ENCODE measurements around the gene AOPEP. TPM values are rescaled to one million over a fixed set of nuclear protein-coding genes. Genes with fewer than 3 reads are reported as not detected.

Gene AOPEP
- total and polyA plus RNA-seq, 9 of the 15 experiments (the other 6 are each of a cell fraction or from before 2014, with no cell fraction given): 4.5 to 19.3 (median 13.5) TPM

DNA sequence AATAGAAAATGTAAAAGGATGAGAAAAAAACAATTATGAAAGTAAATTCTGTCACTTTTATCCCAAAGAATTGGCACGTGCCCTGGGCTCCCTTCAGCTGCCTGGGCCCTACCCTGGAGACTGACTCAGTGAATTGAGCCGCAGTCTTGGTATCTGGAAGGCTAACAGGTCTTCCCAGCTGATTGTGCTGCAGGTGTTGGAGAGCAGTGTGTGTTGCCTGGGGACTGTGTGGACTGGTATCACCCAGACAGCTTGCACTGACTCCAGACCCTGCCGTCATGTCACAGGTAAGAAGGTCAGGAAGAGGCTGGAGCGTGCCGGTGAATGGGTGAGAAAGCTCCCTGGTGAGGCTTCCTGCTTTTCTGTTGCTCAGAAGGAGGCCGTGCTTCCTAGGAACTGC, 83.3 kb downstream of the AOPEP start:
- no TSS peak for BruUV-seq (replicated peaks)
- intact Hi-C loops (cut with micrococcal nuclease) (no loop called here), in situ Hi-C loops (cut with MboI) (no loop called here)
- Histone ChIP-seq H3K79me2 (ENCODE audit: control insufficient read depth, insufficient read depth, low read length) (no peaks in the 10 kb centered on the region), H3K9me3 (replicated peaks; ENCODE audit: control insufficient read depth, insufficient read depth, low read depth, low read length) (no peaks in the 10 kb centered on the region), H3K4me1 (replicated peaks in 1 of 2; ENCODE audit: control insufficient read depth in 2 of 2, insufficient read depth in 2 of 2, low read length in 2 of 2) (no peaks in the 10 kb centered on the region; a peak in 2 of 5 replicates), H4K20me1 (replicated peaks; ENCODE audit: control insufficient read depth, insufficient read depth, low read length) (no peaks in the 10 kb centered on the region), H3K36me3 (ENCODE audit: control insufficient read depth, insufficient read depth, low read length) (0 out of 3 replicates have a peak, but pooled peaks cover 3% of the 10 kb centered on the region), H3K27ac (ENCODE audit: extremely low read depth, low read depth, low read length) (no peak overlapping the region), H3K27me3 (ENCODE audit: control insufficient read depth in 2 of 2, insufficient read depth in 2 of 2, low read length in 2 of 2) (no peaks in the 10 kb centered on the region), H3K9ac (ENCODE audit: insufficient read depth in 1 of 2, low read depth in 2 of 2, low read length in 2 of 2) (no peak overlapping the region), H3K9me1 (ENCODE audit: control insufficient read depth, insufficient read depth, low read length) (no peaks in the 10 kb centered on the region), H2AFZ (ENCODE audit: low read depth, low read length) (no peak overlapping the region), H3K4me2 (ENCODE audit: insufficient read depth, low read length) (no peak overlapping the region), H3K4me3 (no peak overlapping the region)
- POLR2A ChIA-PET: no interaction called here
- WGBS (ENCODE audit: insufficient coverage, low coverage, missing lambda C conversion rate): 77% methylated on average over 6 of the region's 6 CpGs
- CTCF ChIA-PET (ENCODE audit: low intra/inter-chr PET ratio): no interaction called here
- no peak for TF ChIP-seq NFXL1 (CRISPR knock-in tag; IDR thresholded peaks at IDR 0.05)
- TF ChIP-seq TAL1 (IDR thresholded peaks at IDR 0.05): no peak
- TF ChIP-seq, protein P1, sequence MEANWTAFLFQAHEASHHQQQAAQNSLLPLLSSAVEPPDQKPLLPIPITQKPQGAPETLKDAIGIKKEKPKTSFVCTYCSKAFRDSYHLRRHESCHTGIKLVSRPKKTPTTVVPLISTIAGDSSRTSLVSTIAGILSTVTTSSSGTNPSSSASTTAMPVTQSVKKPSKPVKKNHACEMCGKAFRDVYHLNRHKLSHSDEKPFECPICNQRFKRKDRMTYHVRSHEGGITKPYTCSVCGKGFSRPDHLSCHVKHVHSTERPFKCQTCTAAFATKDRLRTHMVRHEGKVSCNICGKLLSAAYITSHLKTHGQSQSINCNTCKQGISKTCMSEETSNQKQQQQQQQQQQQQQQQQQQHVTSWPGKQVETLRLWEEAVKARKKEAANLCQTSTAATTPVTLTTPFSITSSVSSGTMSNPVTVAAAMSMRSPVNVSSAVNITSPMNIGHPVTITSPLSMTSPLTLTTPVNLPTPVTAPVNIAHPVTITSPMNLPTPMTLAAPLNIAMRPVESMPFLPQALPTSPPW (CRISPR knock-in tag; IDR thresholded peaks at IDR 0.05): no peak
- no peak for TF ChIP-seq SMARCA4 (IDR thresholded peaks at IDR 0.05)
- TF ChIP-seq, protein P2, sequence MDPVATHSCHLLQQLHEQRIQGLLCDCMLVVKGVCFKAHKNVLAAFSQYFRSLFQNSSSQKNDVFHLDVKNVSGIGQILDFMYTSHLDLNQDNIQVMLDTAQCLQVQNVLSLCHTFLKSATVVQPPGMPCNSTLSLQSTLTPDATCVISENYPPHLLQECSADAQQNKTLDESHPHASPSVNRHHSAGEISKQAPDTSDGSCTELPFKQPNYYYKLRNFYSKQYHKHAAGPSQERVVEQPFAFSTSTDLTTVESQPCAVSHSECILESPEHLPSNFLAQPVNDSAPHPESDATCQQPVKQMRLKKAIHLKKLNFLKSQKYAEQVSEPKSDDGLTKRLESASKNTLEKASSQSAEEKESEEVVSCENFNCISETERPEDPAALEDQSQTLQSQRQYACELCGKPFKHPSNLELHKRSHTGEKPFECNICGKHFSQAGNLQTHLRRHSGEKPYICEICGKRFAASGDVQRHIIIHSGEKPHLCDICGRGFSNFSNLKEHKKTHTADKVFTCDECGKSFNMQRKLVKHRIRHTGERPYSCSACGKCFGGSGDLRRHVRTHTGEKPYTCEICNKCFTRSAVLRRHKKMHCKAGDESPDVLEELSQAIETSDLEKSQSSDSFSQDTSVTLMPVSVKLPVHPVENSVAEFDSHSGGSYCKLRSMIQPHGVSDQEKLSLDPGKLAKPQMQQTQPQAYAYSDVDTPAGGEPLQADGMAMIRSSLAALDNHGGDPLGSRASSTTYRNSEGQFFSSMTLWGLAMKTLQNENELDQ (CRISPR knock-in tag; IDR thresholded peaks at IDR 0.05; ENCODE audit: borderline replicate concordance): no peak
- TF ChIP-seq, protein P3, sequence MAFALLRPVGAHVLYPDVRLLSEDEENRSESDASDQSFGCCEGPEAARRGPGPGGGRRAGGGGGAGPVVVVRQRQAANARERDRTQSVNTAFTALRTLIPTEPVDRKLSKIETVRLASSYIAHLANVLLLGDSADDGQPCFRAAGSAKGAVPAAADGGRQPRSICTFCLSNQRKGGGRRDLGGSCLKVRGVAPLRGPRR (CRISPR knock-in tag; IDR thresholded peaks at IDR 0.05): no peak
- TF ChIP-seq, protein P4, sequence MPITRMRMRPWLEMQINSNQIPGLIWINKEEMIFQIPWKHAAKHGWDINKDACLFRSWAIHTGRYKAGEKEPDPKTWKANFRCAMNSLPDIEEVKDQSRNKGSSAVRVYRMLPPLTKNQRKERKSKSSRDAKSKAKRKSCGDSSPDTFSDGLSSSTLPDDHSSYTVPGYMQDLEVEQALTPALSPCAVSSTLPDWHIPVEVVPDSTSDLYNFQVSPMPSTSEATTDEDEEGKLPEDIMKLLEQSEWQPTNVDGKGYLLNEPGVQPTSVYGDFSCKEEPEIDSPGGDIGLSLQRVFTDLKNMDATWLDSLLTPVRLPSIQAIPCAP (CRISPR knock-in tag; IDR thresholded peaks at IDR 0.05; ENCODE audit: borderline replicate concordance): no peak
- no peak for TF ChIP-seq ZNF696 (CRISPR knock-in tag; conservative IDR thresholded peaks at IDR 0.05)
- TF ChIP-seq ZNF217 (CRISPR knock-in tag; IDR thresholded peaks at IDR 0.05): no peak
- TF ChIP-seq, protein P5, sequence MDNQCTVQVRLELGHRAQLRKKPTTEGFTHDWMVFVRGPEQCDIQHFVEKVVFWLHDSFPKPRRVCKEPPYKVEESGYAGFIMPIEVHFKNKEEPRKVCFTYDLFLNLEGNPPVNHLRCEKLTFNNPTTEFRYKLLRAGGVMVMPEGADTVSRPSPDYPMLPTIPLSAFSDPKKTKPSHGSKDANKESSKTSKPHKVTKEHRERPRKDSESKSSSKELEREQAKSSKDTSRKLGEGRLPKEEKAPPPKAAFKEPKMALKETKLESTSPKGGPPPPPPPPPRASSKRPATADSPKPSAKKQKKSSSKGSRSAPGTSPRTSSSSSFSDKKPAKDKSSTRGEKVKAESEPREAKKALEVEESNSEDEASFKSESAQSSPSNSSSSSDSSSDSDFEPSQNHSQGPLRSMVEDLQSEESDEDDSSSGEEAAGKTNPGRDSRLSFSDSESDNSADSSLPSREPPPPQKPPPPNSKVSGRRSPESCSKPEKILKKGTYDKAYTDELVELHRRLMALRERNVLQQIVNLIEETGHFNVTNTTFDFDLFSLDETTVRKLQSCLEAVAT (IDR thresholded peaks at IDR 0.05): no peak
- TF ChIP-seq EP300 (IDR thresholded peaks at IDR 0.05; ENCODE audit: low read length): no peak
- FAIRE-seq (no peak), DNase-seq (ENCODE audit: extremely low read depth in 1 of 4, low spot score in 3 of 4) (no peak), ATAC-seq (no peak)

All from K562 (cell line).